Stimulated activated naive CD4-positive, alpha-beta T cell (primary cell): ENCODE data around the gene CD3G.
A peak's percentile ranks its signal among the peaks of the same experiment; 100 is the strongest.

Experiments
- DNase-seq, 6 experiments: peaks; one replicate each; lab custom pipeline; 2025; lab: John Stamatoyannopoulos, UW

The CD3G gene

GRCh38 chr11:118325283-118325682 is 18.9 kb upstream of the CD3G start:
- no peak for DNase-seq

DNA sequence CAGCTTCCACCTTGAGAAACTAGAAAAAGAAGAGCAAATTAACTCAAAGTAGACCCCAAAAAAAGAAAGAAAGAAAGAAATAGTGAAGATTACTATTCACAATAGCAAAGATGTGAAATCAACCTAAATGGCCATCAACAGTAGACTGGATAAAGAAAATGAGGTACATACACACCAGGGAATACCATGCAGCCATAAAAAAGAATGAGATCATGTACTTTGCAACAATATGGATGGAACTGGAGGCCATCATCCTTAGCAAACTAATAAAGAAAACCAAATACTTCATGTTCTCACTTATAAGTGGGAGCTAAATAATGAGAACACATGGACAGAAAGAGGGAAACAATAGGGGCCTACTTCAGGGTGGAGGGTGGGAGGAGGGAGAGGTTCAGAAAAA is 15.4 kb upstream of the CD3G start:
- DNase-seq: no peak

- peak in 3 of 6 experiments; percentile 40 to 55 (median 44) for DNase-seq
Observed at GRCh38 chr11:118334745-118335144, 9.4 kb upstream of the CD3G start.

GRCh38 chr11:118338637-118339061 is 5.5 kb upstream of the CD3G start:
- peak; percentile 72 to 91 (median 89) for DNase-seq

DNA sequence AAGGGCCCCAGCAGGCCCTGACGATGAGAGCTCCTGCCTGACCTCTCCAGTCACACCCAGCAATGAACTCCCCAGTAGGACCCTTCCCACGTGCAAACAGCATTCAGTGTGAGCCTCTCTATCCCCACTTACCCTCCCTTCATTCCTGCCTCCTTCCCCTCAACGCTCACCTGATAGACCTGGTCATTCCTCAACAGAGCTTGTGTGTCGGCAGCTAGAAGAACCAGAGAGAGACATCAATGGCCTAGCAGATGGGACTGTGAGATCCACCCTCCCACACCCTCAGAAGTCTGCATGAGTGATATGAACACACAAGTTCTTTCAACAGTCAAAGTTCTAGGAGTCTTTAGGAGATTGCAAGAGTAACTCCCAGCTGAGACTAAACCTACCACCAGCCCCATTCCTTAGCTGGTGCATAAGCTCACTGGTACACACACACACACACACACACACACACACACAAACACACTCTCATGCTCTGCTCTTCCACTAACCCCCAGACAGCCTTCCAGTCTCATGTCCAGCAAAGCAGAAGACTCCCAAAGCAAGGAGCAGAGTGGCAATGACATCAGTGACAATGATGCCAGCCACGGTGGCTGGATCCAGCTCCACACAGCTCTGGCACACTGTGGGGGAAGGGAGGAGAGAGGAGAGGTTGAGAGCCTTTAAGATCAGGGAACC is 4.7 kb upstream of the CD3G start:
- DNase-seq: peak in 5 of 6 experiments; percentile 4 to 51 (median 34)

DNA sequence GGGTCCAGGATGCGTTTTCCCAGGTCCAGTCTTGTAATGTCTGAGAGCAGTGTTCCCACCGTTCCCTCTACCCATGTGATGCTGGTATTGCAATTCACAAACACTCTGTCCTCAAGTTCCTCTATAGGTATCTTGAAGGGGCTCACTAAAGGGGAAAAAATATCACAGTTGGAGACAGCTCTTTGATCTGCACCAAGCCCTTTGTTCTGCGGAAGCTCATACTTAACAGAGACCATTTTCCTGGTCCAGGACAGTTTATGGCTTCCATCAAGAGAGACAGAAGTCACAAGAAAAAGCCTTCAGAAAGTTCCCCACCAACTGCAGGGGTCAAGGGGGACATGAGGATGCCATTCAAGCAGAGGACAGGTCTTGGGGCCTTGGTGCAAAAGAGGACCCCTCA is 3.7 kb upstream of the CD3G start:
- peak in 2 of 6 experiments; percentile 19 to 25 for DNase-seq

GRCh38 chr11:118341261-118341660 is 2.9 kb upstream of the CD3G start:
- DNase-seq: no peak

- peak in 3 of 6 experiments; percentile 10 to 23 (median 19) for DNase-seq
Observed at GRCh38 chr11:118341815-118342489, 2.2 kb upstream of the CD3G start.

DNA sequence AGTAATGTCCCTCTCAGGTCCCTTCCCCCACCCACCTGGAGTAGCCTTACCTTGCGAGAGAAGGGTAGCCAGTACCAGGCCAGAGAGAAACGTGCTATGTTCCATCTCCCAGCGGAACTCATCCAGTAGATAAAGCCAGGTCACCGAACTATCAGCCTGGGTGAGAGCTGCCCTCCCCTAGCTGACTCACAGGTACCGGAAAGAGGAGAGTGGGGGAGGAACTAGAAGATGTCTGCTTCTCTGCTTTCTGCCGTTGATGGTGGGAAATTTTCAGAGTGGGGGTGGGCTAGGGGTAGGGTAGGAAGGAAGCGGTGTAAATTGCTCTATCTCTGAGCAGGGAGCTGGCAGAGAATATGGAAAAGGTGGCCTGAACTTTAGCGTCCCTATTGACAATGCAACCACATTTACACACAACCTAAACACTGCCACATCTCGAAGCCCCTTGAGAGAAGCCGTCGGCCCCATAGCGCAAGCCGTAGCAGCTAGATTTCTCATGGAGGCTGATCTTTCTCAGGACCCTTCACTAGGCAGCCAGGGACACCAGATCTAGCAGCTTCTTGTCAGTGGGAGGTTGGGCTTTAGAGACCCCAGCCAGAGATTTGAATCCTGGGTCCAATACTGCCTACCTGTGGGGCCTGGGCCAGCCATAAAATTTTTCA is 1.5 kb upstream of the CD3G start, which contains the start of gene CD3D:
TSS of gene CD3D (minus strand) at position 203 of the 659 bp plus-strand sequence. CDS start at position 105, 98 bp downstream.
- DNase-seq: peak; percentile 48 to 67 (median 66)

DNA sequence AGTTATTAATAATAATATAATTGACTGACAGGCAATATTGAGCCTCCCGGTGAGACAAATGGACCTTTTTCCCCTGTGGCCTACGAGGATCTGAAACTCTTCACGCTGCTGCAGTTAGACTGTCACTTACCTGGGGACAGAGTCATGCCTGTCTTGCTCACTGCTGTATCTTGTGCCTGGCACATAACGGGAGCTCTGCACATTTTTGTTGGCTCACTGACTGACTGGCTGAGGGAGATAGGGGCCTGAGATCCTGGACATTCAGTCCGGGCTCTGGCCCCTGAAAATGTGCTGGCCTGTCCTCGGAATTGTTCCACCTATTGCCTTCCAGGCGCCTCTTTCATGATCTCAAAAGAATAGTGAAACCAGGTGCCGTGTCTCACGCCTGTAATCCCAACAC is 896 bp upstream of the CD3G start:
- peak in 2 of 6 experiments; percentile 15 to 42 for DNase-seq

- DNase-seq: no peak
Observed at GRCh38 chr11:118349475-118349874, 5.3 kb downstream of the CD3G start.

DNA sequence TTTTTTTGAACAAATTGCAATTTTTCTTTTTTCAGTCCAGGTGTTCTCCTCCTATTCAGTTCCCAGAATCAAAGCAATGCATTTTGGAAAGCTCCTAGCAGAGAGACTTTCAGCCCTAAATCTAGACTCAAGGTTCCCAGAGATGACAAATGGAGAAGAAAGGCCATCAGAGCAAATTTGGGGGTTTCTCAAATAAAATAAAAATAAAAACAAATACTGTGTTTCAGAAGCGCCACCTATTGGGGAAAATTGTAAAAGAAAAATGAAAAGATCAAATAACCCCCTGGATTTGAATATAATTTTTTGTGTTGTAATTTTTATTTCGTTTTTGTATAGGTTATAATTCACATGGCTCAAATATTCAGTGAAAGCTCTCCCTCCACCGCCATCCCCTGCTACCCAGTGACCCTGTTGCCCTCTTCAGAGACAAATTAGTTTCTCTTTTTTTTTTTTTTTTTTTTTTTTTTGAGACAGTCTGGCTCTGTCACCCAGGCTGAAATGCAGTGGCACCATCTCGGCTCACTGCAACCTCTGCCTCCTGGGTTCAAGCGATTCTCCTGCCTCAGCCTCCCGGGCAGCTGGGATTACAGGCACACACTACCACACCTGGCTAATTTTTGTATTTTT is 9.1 kb downstream of the CD3G start:
- DNase-seq: peak in 4 of 6 experiments; percentile 10 to 72 (median 52)

GRCh38 chr11:118358071-118358470 is 13.9 kb downstream of the CD3G start:
- DNase-seq: no peak

DNA sequence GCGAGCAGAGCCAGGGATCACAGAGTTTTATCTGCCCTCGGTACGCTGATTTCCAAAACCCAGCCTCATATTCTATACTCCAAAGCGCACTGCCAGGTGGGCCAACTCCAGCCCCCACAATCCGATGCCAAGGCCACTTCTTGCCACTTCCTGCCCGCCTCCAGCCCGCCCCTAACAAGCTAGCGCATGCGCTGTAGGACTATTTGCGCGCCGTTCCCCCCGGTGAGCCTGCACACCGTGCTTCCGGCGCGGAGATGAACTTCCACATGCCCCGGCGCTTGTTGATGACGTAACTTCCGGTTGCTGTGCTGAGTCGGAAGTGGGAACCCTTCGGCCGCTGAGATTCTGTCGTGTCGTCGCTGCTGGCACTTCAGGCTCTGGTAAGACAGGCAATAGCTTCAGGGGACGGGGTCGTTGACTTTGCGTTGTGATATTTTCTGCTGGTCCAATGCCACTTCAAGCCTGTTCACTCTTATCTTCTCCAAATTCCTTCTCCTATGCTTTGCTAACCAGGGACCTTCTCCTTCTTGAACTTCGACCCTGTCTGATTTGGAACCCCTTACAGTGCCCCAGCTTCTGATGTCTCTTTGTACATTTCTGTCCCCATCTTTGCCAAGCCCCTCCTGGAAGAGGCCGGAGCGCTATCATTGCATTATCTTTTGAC is 15.3 kb downstream of the CD3G start, which contains the start of gene UBE4A:
TSS of gene UBE4A (plus strand) at position 306 of the 664 bp plus-strand sequence. CDS start 5,481 bp downstream, outside the sequence.
- peak; percentile 87 to 95 (median 94) for DNase-seq

DNA sequence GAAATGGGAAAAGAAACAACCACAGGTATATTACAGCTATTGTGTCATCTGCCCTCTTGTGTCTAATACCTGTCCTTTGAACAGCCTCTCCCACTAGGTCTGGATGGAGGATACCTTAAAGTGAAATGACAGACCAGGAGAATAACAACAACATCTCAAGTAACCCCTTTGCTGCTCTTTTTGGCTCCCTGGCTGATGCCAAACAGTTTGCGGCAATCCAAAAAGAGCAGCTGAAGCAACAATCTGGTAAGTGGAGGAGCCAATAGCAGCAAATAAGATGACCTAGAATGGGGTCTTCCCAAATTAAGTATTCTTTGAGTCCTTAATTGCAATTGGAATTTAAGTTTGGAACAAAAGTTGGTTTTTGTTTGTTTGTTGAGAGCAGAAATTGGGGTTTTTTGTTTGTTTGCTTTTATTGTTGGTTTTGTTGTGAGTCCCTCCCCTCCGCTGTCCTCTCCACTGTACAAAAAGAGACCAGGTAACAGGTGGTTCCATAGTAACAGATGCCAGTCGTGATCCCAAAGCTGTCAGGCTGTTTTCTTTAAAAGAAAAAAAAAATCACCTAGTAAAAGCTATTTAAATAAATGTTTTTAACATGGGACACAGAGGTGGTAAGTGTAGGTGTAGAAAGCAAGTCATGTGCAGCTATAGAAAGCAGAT is 20.9 kb downstream of the CD3G start:
- no peak for DNase-seq

- no peak for DNase-seq
Observed at GRCh38 chr11:118366287-118366686, 22.1 kb downstream of the CD3G start.

- DNase-seq: no peak
Observed at GRCh38 chr11:118370774-118371173, 26.6 kb downstream of the CD3G start.

DNA sequence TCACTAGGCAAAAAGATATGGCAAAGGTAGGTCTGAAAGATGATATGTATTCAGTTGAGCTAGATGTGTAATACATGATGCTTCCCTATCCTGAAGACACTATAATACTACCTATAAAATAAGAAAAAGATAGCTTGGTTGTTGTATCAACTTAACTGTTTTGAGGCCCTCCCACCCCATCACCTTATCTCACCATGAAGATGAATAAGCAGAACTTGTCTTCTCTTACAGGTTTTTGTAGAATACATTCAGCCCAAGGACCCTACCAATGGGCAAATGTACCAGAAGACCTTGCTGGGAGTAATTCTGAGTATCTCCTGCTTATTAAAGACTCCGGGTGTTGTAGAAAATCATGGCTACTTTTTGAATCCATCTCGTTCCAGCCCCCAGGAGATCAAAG is 29.1 kb downstream of the CD3G start:
- DNase-seq: no peak

DNA sequence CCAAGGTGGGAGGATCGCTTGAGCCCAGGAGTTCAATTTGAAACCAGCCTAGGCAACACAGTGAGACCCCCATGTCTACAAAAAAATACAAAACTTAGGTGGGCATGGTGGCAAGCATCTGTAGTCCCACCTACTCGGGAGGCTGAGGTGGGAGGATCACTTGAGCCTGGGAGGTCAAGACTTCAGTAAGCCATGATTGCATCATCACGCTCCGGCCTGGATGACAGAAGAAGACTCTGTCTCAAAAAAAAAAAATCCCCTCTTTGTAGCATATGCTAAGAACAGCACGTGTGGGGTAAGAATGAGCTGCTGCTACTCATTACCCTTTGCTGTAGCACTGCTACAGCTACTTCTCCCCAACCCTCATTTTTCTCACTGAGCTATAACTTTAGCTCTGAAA is 29.7 kb downstream of the CD3G start:
- DNase-seq: no peak

GRCh38 chr11:118374729-118375128 is 30.6 kb downstream of the CD3G start:
- no peak for DNase-seq

DNA sequence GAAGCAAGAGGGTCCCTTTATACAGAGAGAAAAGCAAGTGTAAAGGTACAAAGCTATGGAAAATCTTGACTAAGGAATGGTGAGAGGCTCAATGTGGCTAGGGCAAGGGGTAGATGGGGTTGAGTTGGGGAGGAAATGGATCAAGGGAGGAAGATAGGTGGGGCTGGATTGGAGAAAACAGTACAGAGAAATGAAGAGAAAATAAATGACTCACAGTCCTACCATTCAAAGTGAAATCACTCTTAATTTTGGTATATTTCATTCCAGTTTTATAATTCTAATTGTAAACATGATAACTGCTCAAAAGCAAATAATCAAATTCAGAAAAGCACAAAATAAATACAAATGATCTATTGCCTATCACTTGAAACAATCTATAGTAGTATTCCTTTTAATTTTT is 31.8 kb downstream of the CD3G start:
- no peak for DNase-seq
